KMS-11 (cell line): Measurements from ENCODE around the gene ZNF101.

Experiments
- H2AFZ ChIP-seq: fragments of 200-600 bp; sonication (generic); 2 replicates; pipeline ENCODE4 v1.6.1; 2016; ENCODE audit warnings: antibody characterized with exemption, mixed run types, low read depth
- H3K27ac ChIP-seq: fragments of 200-600 bp; sonication (generic); 2 replicates; pipeline ENCODE4 v1.6.1; 2016; ENCODE audit warnings: mild to moderate bottlenecking, mixed run types
- H3K27me3 ChIP-seq: fragments of 200-600 bp; sonication (generic); 2 replicates; pipeline ENCODE4 v1.6.1; 2017; ENCODE audit warnings: mild to moderate bottlenecking, low read depth, mixed run types, moderate library complexity; ENCODE audit not compliant: insufficient read depth
- H3K36me3 ChIP-seq: fragments of 200-600 bp; sonication (generic); 2 replicates; pipeline ENCODE4 v1.6.1; 2017; ENCODE audit warnings: mild to moderate bottlenecking, mixed run types; ENCODE audit not compliant: insufficient read depth
- H3K4me1 ChIP-seq: fragments of 200-600 bp; sonication (generic); 2 replicates; pipeline ENCODE4 v1.6.1; 2016; ENCODE audit warnings: mild to moderate bottlenecking, low read depth, mixed run types; ENCODE audit not compliant: poor library complexity, severe bottlenecking
- H3K4me2 ChIP-seq: fragments of 200-600 bp; sonication (generic); 2 replicates; pipeline ENCODE4 v1.7.0; 2016; ENCODE audit warnings: mild to moderate bottlenecking, mixed run types
- H3K4me3 ChIP-seq: fragments of 200-600 bp; sonication (generic); IDR thresholded peaks from 2 replicates; pipeline ENCODE4 v1.6.1; 2017; ENCODE audit warnings: low read depth, low read length, mixed read lengths; ENCODE audit not compliant: insufficient read depth
- H3K79me2 ChIP-seq: fragments of 200-600 bp; sonication (generic); 2 replicates; pipeline ENCODE4 v1.6.1; 2016; ENCODE audit warnings: low read depth, mixed run types; ENCODE audit not compliant: insufficient read depth
- H3K9ac ChIP-seq: fragments of 200-600 bp; sonication (generic); 2 replicates; pipeline ENCODE4 v1.6.1; 2016; ENCODE audit warnings: mild to moderate bottlenecking, mixed run types
- H4K20me1 ChIP-seq: fragments of 200-600 bp; sonication (generic); 2 replicates; pipeline ENCODE4 v1.6.1; 2016; ENCODE audit warnings: mild to moderate bottlenecking, mixed run types; ENCODE audit not compliant: insufficient read depth
- CTCF ChIP-seq: fragments of 200-600 bp; sonication (generic); conservative IDR thresholded peaks from 2 replicates; pipeline ENCODE4 v1.6.1; 2017; ENCODE audit warnings: low read depth, mild to moderate bottlenecking, antibody characterized with exemption, low read length, moderate library complexity, mixed read lengths

ZNF101 gene

DNA sequence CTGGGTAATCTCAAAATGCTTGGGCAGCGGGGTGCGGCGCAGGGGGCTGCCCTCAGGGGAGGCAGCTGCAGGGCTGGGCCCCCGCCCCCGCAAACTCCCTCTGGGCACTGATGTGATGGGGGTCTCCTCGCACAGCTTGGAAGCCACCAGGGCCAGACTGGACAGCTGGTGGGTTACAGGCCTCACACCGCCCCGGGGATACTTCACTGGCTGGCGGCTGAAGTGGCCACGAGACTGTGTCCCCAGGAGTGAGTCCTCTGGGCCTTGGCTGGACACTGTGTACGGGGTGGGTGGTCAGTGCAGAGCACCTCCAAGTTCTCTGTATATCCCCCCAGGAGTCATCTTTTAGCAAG lies 38.6 kb upstream of the ZNF101 start:
- no peaks in the 10 kb centered on the region for H3K79me2 ChIP-seq
- H3K27me3 ChIP-seq: no peaks in the 10 kb centered on the region
- no peak overlapping the region for H2AFZ ChIP-seq
- H3K4me3 ChIP-seq: no peak overlapping the region
- no peak overlapping the region for H3K27ac ChIP-seq
- no peaks in the 10 kb centered on the region for H3K36me3 ChIP-seq
- H3K4me2 ChIP-seq: no peak overlapping the region
- H3K9ac ChIP-seq: no peak overlapping the region
- no peaks in the 10 kb centered on the region for H3K4me1 ChIP-seq
- H4K20me1 ChIP-seq: no peaks in the 10 kb centered on the region
- no peak for TF ChIP-seq CTCF

DNA sequence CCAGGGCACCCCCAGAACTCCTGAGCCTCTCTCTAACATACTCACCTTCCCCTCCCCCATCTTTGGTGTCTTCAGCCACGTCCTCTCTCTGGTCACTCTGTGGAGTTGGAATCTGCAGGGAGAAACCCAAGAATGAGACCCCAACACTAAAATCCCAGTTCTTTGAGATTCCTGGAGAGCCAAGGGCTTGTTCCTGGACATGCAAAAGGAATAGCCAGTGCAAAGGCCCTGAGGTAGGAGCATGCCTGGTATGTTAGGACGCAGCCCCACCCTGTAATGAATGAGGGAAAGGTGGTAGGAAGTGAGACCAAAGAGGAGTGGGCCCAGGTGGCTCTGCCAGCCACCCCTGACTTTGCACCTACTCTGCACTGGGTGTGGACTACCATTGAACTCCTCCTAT lies 38.2 kb upstream of the ZNF101 start:
- Histone ChIP-seq H4K20me1 (no peaks in the 10 kb centered on the region), H3K4me2 (no peak overlapping the region), H3K4me3 (no peak overlapping the region), H3K9ac (no peak overlapping the region), H3K27ac (no peak overlapping the region), H2AFZ (no peak overlapping the region), H3K27me3 (no peaks in the 10 kb centered on the region), H3K79me2 (no peaks in the 10 kb centered on the region), H3K36me3 (no peaks in the 10 kb centered on the region), H3K4me1 (no peaks in the 10 kb centered on the region)
- no peak for TF ChIP-seq CTCF

- H3K36me3 ChIP-seq: no peaks in the 10 kb centered on the region
- no peak overlapping the region for H3K4me3 ChIP-seq
- no peaks in the 10 kb centered on the region for H3K79me2 ChIP-seq
- H3K4me2 ChIP-seq: no peak overlapping the region
- H3K27ac ChIP-seq: no peak overlapping the region
- no peak for TF ChIP-seq CTCF
- H3K9ac ChIP-seq: no peak overlapping the region
- no peaks in the 10 kb centered on the region for H3K4me1 ChIP-seq
- no peak overlapping the region for H2AFZ ChIP-seq
- H3K27me3 ChIP-seq: no peaks in the 10 kb centered on the region
- no peaks in the 10 kb centered on the region for H4K20me1 ChIP-seq
These were observed 37.3 kb upstream of the ZNF101 start for GRCh38 chr19:19631346-19631745.

- H2AFZ ChIP-seq: no peak overlapping the region
- no peak overlapping the region for H3K4me2 ChIP-seq
- H3K4me1 ChIP-seq: no peaks in the 10 kb centered on the region
- H3K27me3 ChIP-seq: no peaks in the 10 kb centered on the region
- no peaks in the 10 kb centered on the region for H3K36me3 ChIP-seq
- no peak overlapping the region for H3K9ac ChIP-seq
- TF ChIP-seq CTCF: no peak
- H4K20me1 ChIP-seq: no peaks in the 10 kb centered on the region
- no peak overlapping the region for H3K27ac ChIP-seq
- H3K4me3 ChIP-seq: no peak overlapping the region
- no peaks in the 10 kb centered on the region for H3K79me2 ChIP-seq
These were observed 36.0 kb upstream of the ZNF101 start for GRCh38 chr19:19632661-19633060.
